Prostate gland (tissue), 2 donors: ENCODE measurements around the gene ARHGEF11.

Source experiments
- CTCF ChIP-seq, 4 experiments: fragments of 200-600 bp in 2 of 4; fragments of 450-650 bp in 2 of 4; sonication (generic) in 2 of 4; IDR thresholded peaks; 1 replicate in 3 of 4; 2 replicates in 1 of 4; pipeline ENCODE4 v1.5.1; 2016 to 2019; ENCODE audit warnings: antibody characterized with exemption in 4 of 4, mild to moderate bottlenecking in 2 of 4, moderate library complexity in 2 of 4
- POLR2A ChIP-seq: fragments of 450-650 bp; IDR thresholded peaks from one replicate; pipeline ENCODE4 v1.6.1; 2016; ENCODE audit warnings: antibody characterized with exemption, mild to moderate bottlenecking

- TF ChIP-seq CTCF (IDR thresholded peaks at IDR 0.05): no peak
- no peak for TF ChIP-seq POLR2A
These were observed 23.9 kb downstream of the ARHGEF11 start for GRCh38 chr1:157021688-157022087.
